ENCODE data around the gene WNK3. TPM values are rescaled to one million over a fixed set of nuclear protein-coding genes. Genes with fewer than 3 reads are reported as not detected.

The WNK3 gene
- total and polyA plus RNA-seq, 9 of the 15 experiments (the other 6 are each of a cell fraction or from before 2014, with no cell fraction given) = under 0.01 to 0.02 (median 0.01) TPM; not detected in 4

DNA sequence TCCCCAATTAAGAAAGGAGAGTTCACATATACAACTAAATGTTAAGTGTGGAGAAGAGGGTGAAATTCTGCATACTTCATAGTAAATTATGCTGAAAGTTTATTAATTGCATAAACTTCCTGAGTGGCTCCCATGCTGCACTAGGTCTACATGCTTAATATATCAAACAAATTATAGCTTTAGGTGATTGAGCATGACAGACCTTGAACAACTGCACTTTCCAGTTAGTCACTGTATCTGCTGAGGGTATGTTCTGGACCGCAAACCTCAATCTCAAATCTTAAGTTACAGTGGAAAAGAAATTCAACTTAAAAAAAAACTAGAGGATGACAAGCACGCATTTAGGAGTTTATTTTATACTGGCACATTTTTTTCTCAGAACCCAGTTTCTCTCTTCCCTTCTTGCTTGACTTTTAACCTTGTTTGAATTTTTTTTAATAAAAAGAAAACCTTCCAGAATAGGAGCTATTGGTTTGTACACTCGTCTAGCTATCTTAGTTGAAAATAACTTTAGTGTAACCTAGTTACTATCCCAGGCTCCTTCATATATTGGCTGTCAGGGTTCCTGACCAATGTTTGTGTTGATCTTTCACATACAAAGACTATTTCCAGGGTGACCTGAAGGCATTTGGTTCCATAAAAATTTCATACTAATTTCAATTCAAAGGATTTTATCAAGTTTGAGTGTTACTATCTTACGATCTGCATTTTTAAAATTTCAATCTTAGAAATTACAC, 164.6 kb downstream of the WNK3 start:
- no peak overlapping the region for H3K9ac ChIP-seq (ENCODE audit: insufficient read depth in 1 of 2, low read depth in 2 of 2, low read length in 2 of 2)
- POLR2A ChIA-PET = interaction anchor here (1.5 kb wide), 1 partner anchor 19 kb away, joined by 4 read pairs; no protein-coding TSS in a partner anchor
- intact Hi-C loops (cut with micrococcal nuclease) = no loop called here
- no peak overlapping the region for H3K27ac ChIP-seq (ENCODE audit: extremely low read depth, low read depth, low read length)
- no peaks in the 10 kb centered on the region for H3K9me3 ChIP-seq (replicated peaks; ENCODE audit: control insufficient read depth, insufficient read depth, low read depth, low read length)
- FAIRE-seq = no peak
- no peaks in the 10 kb centered on the region for H3K36me3 ChIP-seq (ENCODE audit: control insufficient read depth, insufficient read depth, low read length)
- WGBS (ENCODE audit: insufficient coverage, low coverage, missing lambda C conversion rate) = 10% methylated on average over 3 of the region's 4 CpGs
- H3K4me1 ChIP-seq (replicated peaks in 1 of 2; ENCODE audit: control insufficient read depth in 2 of 2, insufficient read depth in 2 of 2, low read length in 2 of 2) = no peaks in the 10 kb centered on the region
- in situ Hi-C loops (cut with MboI) = no loop called here
- TF ChIP-seq SRSF1 (IDR thresholded peaks at IDR 0.05; ENCODE audit: low read depth, low read length) = no peak
- TF ChIP-seq IFI16 (CRISPR knock-in tag; IDR thresholded peaks at IDR 0.05) = no peak
- no peak for TF ChIP-seq JUNB (CRISPR knock-in tag; conservative IDR thresholded peaks at IDR 0.05)
- TF ChIP-seq, protein P1, sequence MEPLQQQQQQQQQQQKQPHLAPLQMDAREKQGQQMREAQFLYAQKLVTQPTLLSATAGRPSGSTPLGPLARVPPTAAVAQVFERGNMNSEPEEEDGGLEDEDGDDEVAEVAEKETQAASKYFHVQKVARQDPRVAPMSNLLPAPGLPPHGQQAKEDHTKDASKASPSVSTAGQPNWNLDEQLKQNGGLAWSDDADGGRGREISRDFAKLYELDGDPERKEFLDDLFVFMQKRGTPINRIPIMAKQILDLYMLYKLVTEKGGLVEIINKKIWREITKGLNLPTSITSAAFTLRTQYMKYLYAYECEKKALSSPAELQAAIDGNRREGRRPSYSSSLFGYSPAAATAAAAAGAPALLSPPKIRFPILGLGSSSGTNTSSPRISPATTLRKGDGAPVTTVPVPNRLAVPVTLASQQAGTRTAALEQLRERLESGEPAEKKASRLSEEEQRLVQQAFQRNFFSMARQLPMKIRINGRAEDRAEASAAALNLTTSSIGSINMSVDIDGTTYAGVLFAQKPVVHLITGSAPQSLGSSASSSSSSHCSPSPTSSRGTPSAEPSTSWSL (CRISPR knock-in tag; IDR thresholded peaks at IDR 0.05; ENCODE audit: borderline replicate concordance) = no peak
- no peak for TF ChIP-seq U2AF1 (optimal IDR thresholded peaks at IDR 0.05; ENCODE audit: low read depth, low read length)
- no peak for TF ChIP-seq ARID3A (IDR thresholded peaks at IDR 0.05; ENCODE audit: borderline replicate concordance, low read depth, low read length)
- no peak overlapping the region for H3K4me3 ChIP-seq
- CTCF ChIA-PET (ENCODE audit: low intra/inter-chr PET ratio) = no interaction called here
- H3K4me2 ChIP-seq (ENCODE audit: insufficient read depth, low read length) = no peak overlapping the region
- no peak for ATAC-seq
- BruUV-seq (replicated peaks) = no TSS peak
- no peaks in the 10 kb centered on the region for H4K20me1 ChIP-seq (replicated peaks; ENCODE audit: control insufficient read depth, insufficient read depth, low read length)
- no peaks in the 10 kb centered on the region for H3K27me3 ChIP-seq (ENCODE audit: control insufficient read depth in 2 of 2, insufficient read depth in 2 of 2, low read length in 2 of 2)
- no peaks in the 10 kb centered on the region for H3K9me1 ChIP-seq (ENCODE audit: control insufficient read depth, insufficient read depth, low read length)
- no peaks in the 10 kb centered on the region for H3K79me2 ChIP-seq (ENCODE audit: control insufficient read depth, insufficient read depth, low read length)
- no peak overlapping the region for H2AFZ ChIP-seq (ENCODE audit: low read depth, low read length)
- DNase-seq (ENCODE audit: extremely low read depth in 1 of 4, low spot score in 3 of 4) = no peak
